Liver (tissue), 9 donors: ENCODE results near the gene POU2F3. TPM values are rescaled to one million over a fixed set of nuclear protein-coding genes. Genes with fewer than 3 reads are reported as not detected.
A peak's percentile ranks its signal among the peaks of the same experiment; 100 is the strongest.

Experiments used
- DNase-seq: peaks from one replicate; pipeline ENCODE4 v3.0.0-alpha.2; 2017; ENCODE audit warnings: low spot score
- H3K27ac ChIP-seq, 2 donors: one replicate each; pipeline ENCODE4 v1.7.0; 2013; ENCODE audit warnings: inconsistent platforms in 2 of 2, low read length in 2 of 2, control low read depth in 1 of 2, low read depth in 1 of 2, mild to moderate bottlenecking in 1 of 2
- H3K27me3 ChIP-seq, 4 donors: one replicate each; pipeline versions ENCODE4 v1.6.1 to v1.7.0; 2013; ENCODE audit warnings: low read length in 3 of 4, inconsistent platforms in 1 of 4, mild to moderate bottlenecking in 1 of 4, moderate library complexity in 1 of 4; ENCODE audit not compliant: control insufficient read depth in 4 of 4, insufficient read depth in 4 of 4
- H3K36me3 ChIP-seq, 4 donors: one replicate each; pipeline versions ENCODE4 v1.6.1 to v1.7.0; 2013; ENCODE audit warnings: low read length in 3 of 4, mild to moderate bottlenecking in 3 of 4, low read depth in 1 of 4, moderate library complexity in 1 of 4; ENCODE audit not compliant: control insufficient read depth in 4 of 4, insufficient read depth in 3 of 4
- H3K4me1 ChIP-seq, 4 donors: one replicate each; pipeline versions ENCODE4 v1.6.1 to v1.7.0; 2013; ENCODE audit warnings: low read length in 3 of 4, mild to moderate bottlenecking in 3 of 4, moderate library complexity in 1 of 4; ENCODE audit not compliant: control insufficient read depth in 4 of 4, insufficient read depth in 4 of 4
- H3K4me3 ChIP-seq, 3 donors: one replicate each; pipeline versions ENCODE4 v1.6.1 to v1.7.0; 2013; ENCODE audit warnings: low read length in 3 of 3, control low read depth in 1 of 3, low read depth in 1 of 3, mild to moderate bottlenecking in 1 of 3
- H3K9ac ChIP-seq, 2 donors: one replicate each; pipeline ENCODE4 v1.7.0; 2013; ENCODE audit warnings: low read length in 2 of 2, mild to moderate bottlenecking in 2 of 2, moderate library complexity in 2 of 2, control low read depth in 1 of 2, low read depth in 1 of 2
- H3K9me3 ChIP-seq, 4 donors: one replicate each; pipeline versions ENCODE4 v1.6.1 to v1.7.0; 2013; ENCODE audit warnings: low read length in 3 of 4; ENCODE audit not compliant: control insufficient read depth in 4 of 4
- ATF3 ChIP-seq: IDR thresholded peaks from 2 replicates; pipeline ENCODE4 v1.6.1; 2016; ENCODE audit warnings: antibody characterized with exemption
- EGR1 ChIP-seq, 2 donors: IDR thresholded peaks; 2 replicates each; pipeline ENCODE4 v1.6.1; 2016 to 2018; ENCODE audit warnings: antibody characterized with exemption in 2 of 2, low read depth in 2 of 2
- FOXA1 ChIP-seq: IDR thresholded peaks from 2 replicates; pipeline ENCODE4 v1.6.1; 2016; ENCODE audit warnings: antibody characterized with exemption
- FOXA2 ChIP-seq: IDR thresholded peaks from 2 replicates; pipeline ENCODE4 v1.6.1; 2016; ENCODE audit warnings: antibody characterized with exemption
- HNF4A ChIP-seq, 2 donors: conservative IDR thresholded peaks; 2 replicates each; pipeline ENCODE4 v1.6.1; 2016; ENCODE audit warnings: antibody characterized with exemption in 2 of 2, mild to moderate bottlenecking in 2 of 2
- HNF4G ChIP-seq: IDR thresholded peaks from 2 replicates; pipeline ENCODE4 v1.6.1; 2016; ENCODE audit warnings: antibody characterized with exemption
- JUND ChIP-seq, 2 donors: IDR thresholded peaks; 2 replicates each; pipeline ENCODE4 v1.6.1; 2016; ENCODE audit warnings: antibody characterized with exemption in 2 of 2
- MAX ChIP-seq: IDR thresholded peaks from 2 replicates; pipeline ENCODE4 v1.6.1; 2016; ENCODE audit warnings: antibody characterized with exemption
- NR2F2 ChIP-seq: IDR thresholded peaks from 2 replicates; pipeline ENCODE4 v1.6.1; 2016; ENCODE audit warnings: antibody characterized with exemption
- RAD21 ChIP-seq, 2 donors: IDR thresholded peaks; 2 replicates each; pipeline ENCODE4 v1.6.1; 2016; ENCODE audit warnings: antibody characterized with exemption in 2 of 2, mild to moderate bottlenecking in 2 of 2
- REST ChIP-seq: IDR thresholded peaks from 2 replicates; pipeline ENCODE4 v1.6.1; 2016; ENCODE audit warnings: antibody characterized with exemption, mild to moderate bottlenecking
- RXRA ChIP-seq, 2 donors: IDR thresholded peaks; 2 replicates each; pipeline ENCODE4 v1.6.1; 2017 to 2018; ENCODE audit warnings: antibody characterized with exemption in 2 of 2, mild to moderate bottlenecking in 1 of 2
- SP1 ChIP-seq: IDR thresholded peaks from 2 replicates; pipeline ENCODE4 v1.6.1; 2018; ENCODE audit warnings: antibody characterized with exemption, mild to moderate bottlenecking
- TAF1 ChIP-seq: conservative IDR thresholded peaks from 2 replicates; pipeline ENCODE4 v1.6.1; 2016; ENCODE audit warnings: antibody characterized with exemption, mild to moderate bottlenecking
- ZBTB33 ChIP-seq: IDR thresholded peaks from 2 replicates; pipeline ENCODE4 v1.6.1; 2016; ENCODE audit warnings: antibody characterized with exemption
- WGBS: extraction: QIAGEN DNeasy Blood & Tissue Kit; methylation state at CpG from one replicate; pipeline ENCODE4 v1.1.7; 2013; 5-methylcytosine and 5-hydroxymethylcytosine counted together
- polyA plus RNA-seq, 2 donors: library from polyadenylated mRNA; stranded (reverse) in 1 of 2; unstranded in 1 of 2; fragments of 200-250 nt in 1 of 2; fragments of >200 nt in 1 of 2; fragmentation: Nextera tagmentation in 1 of 2; extraction: Ambion mirVana in 1 of 2; gene quantifications; one replicate each; pipeline versions ENCODE4 v1.2.1 to v1.2.3, GENCODE V29; 2013 to 2015
- total RNA-seq, 2 donors: library from RNA; depleted of rRNA; stranded (reverse); fragments of >200 nt; gene quantifications; one replicate each; pipeline ENCODE4 v1.2.3, GENCODE V29; 2014
- donor health status: healthy.
- donor health status: healthy.
- donor health status: healthy.
- donor health status: healthy.
- donor health status: healthy.

POU2F3 gene
- total and polyA plus RNA-seq, 4 donors: not detected

- no peaks in the 10 kb centered on the region for H3K9me3 ChIP-seq
- 9% methylated on average over 2 of the region's 2 CpGs for WGBS
- H3K36me3 ChIP-seq: no peaks in the 10 kb centered on the region
- H3K4me3 ChIP-seq: no peak overlapping the region
- TF ChIP-seq JUND (IDR thresholded peaks at IDR 0.05) (peak; percentile 65 to 71), HNF4A (conservative IDR thresholded peaks at IDR 0.05) (peak in 1 of 2 donors; percentile 19), EGR1 (IDR thresholded peaks at IDR 0.05; ENCODE audit: low read depth in 2 of 2) (no peak), FOXA2 (no peak)
- H3K9ac ChIP-seq: no peak overlapping the region
- H3K27ac ChIP-seq: peak overlapping the region; percentile 63 to 81
- H3K4me1 ChIP-seq: peaks cover 7 to 40% (median 20%) of the 10 kb centered on the region in 4 donors
- no peaks in the 10 kb centered on the region for H3K27me3 ChIP-seq
- no peak for DNase-seq
Observed at GRCh38 chr11:120340529-120340928, 100.6 kb downstream of the POU2F3 start.

GRCh38 chr11:120342226-120342625, 102.3 kb downstream of the POU2F3 start:
- DNase-seq: no peak
- Histone ChIP-seq H3K4me1 (peaks cover 7 to 51% (median 29%) of the 10 kb centered on the region in 4 donors), H3K4me3 (no peak overlapping the region), H3K27me3 (no peaks in the 10 kb centered on the region), H3K36me3 (no peaks in the 10 kb centered on the region), H3K9ac (no peak overlapping the region), H3K27ac (peak overlapping the region; percentile 7 to 13), H3K9me3 (no peaks in the 10 kb centered on the region)
- TF ChIP-seq RAD21 (IDR thresholded peaks at IDR 0.05) (no peak), ZBTB33 (no peak), SP1 (no peak), ATF3 (no peak), JUND (IDR thresholded peaks at IDR 0.05) (no peak), EGR1 (IDR thresholded peaks at IDR 0.05; ENCODE audit: low read depth in 2 of 2) (no peak), REST (no peak), RXRA (IDR thresholded peaks at IDR 0.05) (no peak), HNF4A (conservative IDR thresholded peaks at IDR 0.05) (no peak), FOXA1 (no peak)
- WGBS: 74% methylated on average over 3 of the region's 3 CpGs

- DNase-seq: no peak
- H3K4me3 ChIP-seq: no peak overlapping the region
- H3K4me1 ChIP-seq: peaks cover 7 to 54% (median 33%) of the 10 kb centered on the region in 4 donors
- H3K27ac ChIP-seq: peak overlapping the region; percentile 7 to 13
- 79% methylated on average over 3 of the region's 3 CpGs for WGBS
- no peaks in the 10 kb centered on the region for H3K9me3 ChIP-seq
- H3K9ac ChIP-seq: no peak overlapping the region
- no peaks in the 10 kb centered on the region for H3K36me3 ChIP-seq
- H3K27me3 ChIP-seq: no peaks in the 10 kb centered on the region
- TF ChIP-seq HNF4G (no peak), RAD21 (IDR thresholded peaks at IDR 0.05) (no peak), ATF3 (no peak), EGR1 (IDR thresholded peaks at IDR 0.05; ENCODE audit: low read depth in 2 of 2) (no peak), MAX (no peak), JUND (IDR thresholded peaks at IDR 0.05) (no peak), SP1 (no peak), HNF4A (conservative IDR thresholded peaks at IDR 0.05) (no peak), NR2F2 (no peak), FOXA2 (no peak), TAF1 (no peak), REST (no peak), ZBTB33 (no peak)
Observed at GRCh38 chr11:120342678-120343077, 102.7 kb downstream of the POU2F3 start.
